Urinary bladder (tissue), 4 donors: Measurements from ENCODE around the gene HOXD11. TPM values are rescaled to one million over a fixed set of nuclear protein-coding genes. Genes with fewer than 3 reads are reported as not detected.

Experiments used
- DNase-seq: peaks from one replicate; pipeline ENCODE4 v3.0.0-alpha.2; 2015; ENCODE audit errors: extremely low spot score
- H3K27ac ChIP-seq: one replicate; pipeline ENCODE4 v1.5.1; 2013; ENCODE audit warnings: low read depth, mild to moderate bottlenecking, moderate library complexity
- H3K36me3 ChIP-seq: one replicate; pipeline ENCODE4 v1.6.1; 2013; ENCODE audit warnings: mild to moderate bottlenecking, moderate library complexity; ENCODE audit not compliant: insufficient read depth
- H3K4me1 ChIP-seq: one replicate; pipeline ENCODE4 v1.6.1; 2013; ENCODE audit warnings: mild to moderate bottlenecking, moderate library complexity; ENCODE audit not compliant: insufficient read depth
- H3K4me3 ChIP-seq: one replicate; pipeline ENCODE4 v1.5.1; 2013; ENCODE audit warnings: low read depth, low read length
- WGBS: extraction: QIAGEN DNeasy Blood & Tissue Kit; methylation state at CpG from one replicate; pipeline ENCODE4 v1.1.7; 2013; 5-methylcytosine and 5-hydroxymethylcytosine counted together
- polyA plus RNA-seq: library from polyadenylated mRNA; stranded (reverse); fragments of 200-250 nt; gene quantifications from one replicate; pipeline ENCODE4 v1.2.3, GENCODE V29; 2013
- total RNA-seq: library from RNA; depleted of rRNA; stranded (reverse); fragments of >200 nt; gene quantifications from one replicate; pipeline ENCODE4 v1.2.3, GENCODE V29; 2014
- donor health status: healthy with polysubstance abuse.
- donor health status: healthy.

HOXD11 gene
- total and polyA plus RNA-seq, 2 donors, result 3.3 to 6.0 TPM

GRCh38 chr2:176151442-176152287 lies 44.6 kb downstream of the HOXD11 start, which contains the start of gene HOXD4:
TSS of gene HOXD4 (plus strand) at chr2:176151550. CDS start at chr2:176151634, 84 bp downstream.
- H3K4me1 ChIP-seq, result no peaks in the 10 kb centered on the region
- no peak within 1 kb of the TSS for H3K4me3 ChIP-seq
- 24% methylated on average over 55 of the region's 55 CpGs for WGBS
- no peaks in the 10 kb centered on the region for H3K36me3 ChIP-seq
- DNase-seq, result no peak
- H3K27ac ChIP-seq, result no peak within 1 kb of the TSS

- H3K27ac ChIP-seq, result no peak overlapping the region
- no peaks in the 10 kb centered on the region for H3K36me3 ChIP-seq
- no peak for DNase-seq
- WGBS, result 50% methylated on average over 48 of the region's 48 CpGs
- no peak overlapping the region for H3K4me3 ChIP-seq
- H3K4me1 ChIP-seq, result peaks cover 2% of the 10 kb centered on the region
These were observed 45.5 kb downstream of the HOXD11 start for GRCh38 chr2:176152350-176153181.

GRCh38 chr2:176154576-176155252 lies 47.6 kb downstream of the HOXD11 start:
- Histone ChIP-seq H3K27ac (no peak overlapping the region), H3K4me3 (no peak overlapping the region), H3K4me1 (peaks cover 2% of the 10 kb centered on the region), H3K36me3 (no peaks in the 10 kb centered on the region)
- DNase-seq, result no peak
- 73% methylated on average over 11 of the region's 11 CpGs for WGBS

- H3K36me3 ChIP-seq, result no peaks in the 10 kb centered on the region
- no peak overlapping the region for H3K4me3 ChIP-seq
- H3K27ac ChIP-seq, result no peak overlapping the region
- peaks cover 2% of the 10 kb centered on the region for H3K4me1 ChIP-seq
- no peak for DNase-seq
- 54% methylated on average over 6 of the region's 6 CpGs for WGBS
These were observed 48.4 kb downstream of the HOXD11 start for GRCh38 chr2:176155356-176156044.

- Histone ChIP-seq H3K4me1 (peaks cover 2% of the 10 kb centered on the region), H3K4me3 (no peak overlapping the region), H3K36me3 (no peaks in the 10 kb centered on the region), H3K27ac (no peak overlapping the region)
- WGBS, result 50% methylated on average over 8 of the region's 8 CpGs
- no peak for DNase-seq
These were observed 49.3 kb downstream of the HOXD11 start for GRCh38 chr2:176156301-176156806.

GRCh38 chr2:176156807-176157498 lies 49.9 kb downstream of the HOXD11 start, which contains the start of gene HOXD3:
TSS of gene HOXD3 (plus strand) at chr2:176157307. CDS start at chr2:176169115, 11,808 bp downstream.
- Histone ChIP-seq H3K4me1 (peaks cover 2% of the 10 kb centered on the region), H3K27ac (no peak within 1 kb of the TSS), H3K36me3 (no peaks in the 10 kb centered on the region), H3K4me3 (peak within 1 kb of the TSS; percentile 23)
- WGBS, result 9% methylated on average over 48 of the region's 48 CpGs
- DNase-seq, result no peak

GRCh38 chr2:176157499-176158185 lies 50.6 kb downstream of the HOXD11 start:
- peaks cover 2% of the 10 kb centered on the region for H3K4me1 ChIP-seq
- DNase-seq, result no peak
- H3K36me3 ChIP-seq, result no peaks in the 10 kb centered on the region
- H3K27ac ChIP-seq, result no peak overlapping the region
- H3K4me3 ChIP-seq, result peak overlapping the region; percentile 23
- 17% methylated on average over 43 of the region's 43 CpGs for WGBS

GRCh38 chr2:176158186-176158591 lies 51.1 kb downstream of the HOXD11 start:
- WGBS, result 15% methylated on average over 22 of the region's 22 CpGs
- Histone ChIP-seq H3K27ac (no peak overlapping the region), H3K4me3 (no peak overlapping the region), H3K36me3 (no peaks in the 10 kb centered on the region), H3K4me1 (peaks cover 2% of the 10 kb centered on the region)
- DNase-seq, result no peak

GRCh38 chr2:176158855-176159662 lies 52.0 kb downstream of the HOXD11 start:
- WGBS, result 18% methylated on average over 39 of the region's 39 CpGs
- no peak overlapping the region for H3K27ac ChIP-seq
- H3K36me3 ChIP-seq, result no peaks in the 10 kb centered on the region
- no peak overlapping the region for H3K4me3 ChIP-seq
- H3K4me1 ChIP-seq, result peaks cover 2% of the 10 kb centered on the region
- DNase-seq, result no peak
